Measurements from ENCODE around the gene NR1H2. TPM values are rescaled to one million over a fixed set of nuclear protein-coding genes. Genes with fewer than 3 reads are reported as not detected.
A peak's percentile ranks its signal among the peaks of the same experiment; 100 is the strongest.

NR1H2 gene
- total and polyA plus RNA-seq, 10 of the 15 experiments (the other 5 are each of a cell fraction or from before 2014, with no cell fraction given), result 0.05 to 54.2 (median 35.1) TPM

DNA sequence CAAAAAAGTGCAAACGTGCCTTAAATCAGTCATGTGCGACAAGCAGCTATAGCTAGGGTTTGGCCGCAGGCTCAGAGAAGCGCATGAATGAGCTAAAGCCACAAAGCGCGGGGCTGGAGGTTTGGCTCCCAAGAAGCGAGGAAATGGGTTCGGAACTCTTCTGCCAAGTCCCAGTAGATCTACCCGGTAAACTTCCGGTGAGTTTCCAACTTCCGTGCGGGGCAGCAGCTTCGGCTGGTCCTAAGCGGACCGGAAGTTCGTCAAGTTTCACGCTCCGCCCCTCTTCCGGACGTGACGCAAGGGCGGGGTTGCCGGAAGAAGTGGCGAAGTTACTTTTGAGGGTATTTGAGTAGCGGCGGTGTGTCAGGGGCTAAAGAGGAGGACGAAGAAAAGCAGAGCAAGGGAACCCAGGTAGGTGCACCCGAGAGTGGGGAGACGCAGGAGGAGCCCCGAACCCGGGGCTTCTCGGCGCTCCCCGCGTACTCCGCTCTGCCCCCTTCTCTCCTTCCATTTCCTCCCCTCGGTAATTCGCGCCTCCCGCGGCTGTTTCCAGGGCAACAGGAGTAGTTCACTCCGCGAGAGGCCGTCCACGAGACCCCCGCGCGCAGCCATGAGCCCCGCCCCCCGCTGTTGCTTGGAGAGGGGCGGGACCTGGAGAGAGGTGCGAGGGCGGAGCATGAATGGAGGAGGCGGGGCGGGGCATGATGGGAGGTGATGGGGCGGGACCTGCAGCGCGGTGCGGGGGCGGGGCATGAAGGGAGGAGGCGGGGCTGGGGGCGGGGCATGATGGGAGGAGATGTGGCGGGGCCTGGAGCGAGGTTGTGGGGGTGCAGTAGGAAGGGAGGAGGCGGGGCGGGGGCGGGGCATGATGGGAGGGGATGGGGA, at the start of gene NR1H2 (continued):
- TF ChIP-seq, protein P1, sequence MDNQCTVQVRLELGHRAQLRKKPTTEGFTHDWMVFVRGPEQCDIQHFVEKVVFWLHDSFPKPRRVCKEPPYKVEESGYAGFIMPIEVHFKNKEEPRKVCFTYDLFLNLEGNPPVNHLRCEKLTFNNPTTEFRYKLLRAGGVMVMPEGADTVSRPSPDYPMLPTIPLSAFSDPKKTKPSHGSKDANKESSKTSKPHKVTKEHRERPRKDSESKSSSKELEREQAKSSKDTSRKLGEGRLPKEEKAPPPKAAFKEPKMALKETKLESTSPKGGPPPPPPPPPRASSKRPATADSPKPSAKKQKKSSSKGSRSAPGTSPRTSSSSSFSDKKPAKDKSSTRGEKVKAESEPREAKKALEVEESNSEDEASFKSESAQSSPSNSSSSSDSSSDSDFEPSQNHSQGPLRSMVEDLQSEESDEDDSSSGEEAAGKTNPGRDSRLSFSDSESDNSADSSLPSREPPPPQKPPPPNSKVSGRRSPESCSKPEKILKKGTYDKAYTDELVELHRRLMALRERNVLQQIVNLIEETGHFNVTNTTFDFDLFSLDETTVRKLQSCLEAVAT (IDR thresholded peaks at IDR 0.05), result no peak; the same call in 1 of the 2 replicates
- no peak; the same call in none of the 2 replicates for TF ChIP-seq MTA2 (IDR thresholded peaks at IDR 0.05; ENCODE audit: low read depth)
- TF ChIP-seq, protein P2, sequence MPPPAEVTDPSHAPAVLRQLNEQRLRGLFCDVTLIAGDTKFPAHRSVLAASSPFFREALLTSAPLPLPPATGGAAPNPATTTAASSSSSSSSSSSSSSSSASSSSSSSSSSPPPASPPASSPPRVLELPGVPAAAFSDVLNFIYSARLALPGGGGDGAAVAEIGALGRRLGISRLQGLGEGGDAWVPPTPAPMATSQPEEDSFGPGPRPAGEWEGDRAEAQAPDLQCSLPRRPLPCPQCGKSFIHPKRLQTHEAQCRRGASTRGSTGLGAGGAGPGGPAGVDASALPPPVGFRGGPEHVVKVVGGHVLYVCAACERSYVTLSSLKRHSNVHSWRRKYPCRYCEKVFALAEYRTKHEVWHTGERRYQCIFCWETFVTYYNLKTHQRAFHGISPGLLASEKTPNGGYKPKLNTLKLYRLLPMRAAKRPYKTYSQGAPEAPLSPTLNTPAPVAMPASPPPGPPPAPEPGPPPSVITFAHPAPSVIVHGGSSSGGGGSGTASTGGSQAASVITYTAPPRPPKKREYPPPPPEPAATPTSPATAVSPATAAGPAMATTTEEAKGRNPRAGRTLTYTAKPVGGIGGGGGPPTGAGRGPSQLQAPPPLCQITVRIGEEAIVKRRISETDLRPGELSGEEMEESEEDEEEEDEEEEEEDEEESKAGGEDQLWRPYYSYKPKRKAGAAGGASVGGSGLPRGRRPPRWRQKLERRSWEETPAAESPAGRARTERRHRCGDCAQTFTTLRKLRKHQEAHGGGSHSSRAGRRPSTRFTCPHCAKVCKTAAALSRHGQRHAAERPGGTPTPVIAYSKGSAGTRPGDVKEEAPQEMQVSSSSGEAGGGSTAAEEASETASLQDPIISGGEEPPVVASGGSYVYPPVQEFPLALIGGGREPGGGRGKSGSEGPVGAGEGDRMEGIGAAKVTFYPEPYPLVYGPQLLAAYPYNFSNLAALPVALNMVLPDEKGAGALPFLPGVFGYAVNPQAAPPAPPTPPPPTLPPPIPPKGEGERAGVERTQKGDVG (CRISPR knock-in tag; IDR thresholded peaks at IDR 0.05), result no peak
- TF ChIP-seq SRF (IDR thresholded peaks at IDR 0.05; ENCODE audit: low read depth in 2 of 2, low read length in 2 of 2), result peak in 1 of 2 experiments; percentile 91; a peak in 2 of 4 replicates
- peak; percentile 78 for TF ChIP-seq GATAD2B (conservative IDR thresholded peaks at IDR 0.05; ENCODE audit: low read depth)
- peak; percentile 19 to 36; a peak in 2 of 4 replicates for TF ChIP-seq BHLHE40 (IDR thresholded peaks at IDR 0.05; ENCODE audit: borderline replicate concordance in 1 of 2, low read depth in 2 of 2, low read length in 1 of 2)
- TF ChIP-seq CHD1 (IDR thresholded peaks at IDR 0.05; ENCODE audit: low read depth, low read length), result peak; percentile 92; the same call in 1 of the 2 replicates
- TF ChIP-seq RELA (IDR thresholded peaks at IDR 0.05; ENCODE audit: borderline replicate concordance, partially characterized antibody), result peak; percentile 57
- TF ChIP-seq, protein P3, sequence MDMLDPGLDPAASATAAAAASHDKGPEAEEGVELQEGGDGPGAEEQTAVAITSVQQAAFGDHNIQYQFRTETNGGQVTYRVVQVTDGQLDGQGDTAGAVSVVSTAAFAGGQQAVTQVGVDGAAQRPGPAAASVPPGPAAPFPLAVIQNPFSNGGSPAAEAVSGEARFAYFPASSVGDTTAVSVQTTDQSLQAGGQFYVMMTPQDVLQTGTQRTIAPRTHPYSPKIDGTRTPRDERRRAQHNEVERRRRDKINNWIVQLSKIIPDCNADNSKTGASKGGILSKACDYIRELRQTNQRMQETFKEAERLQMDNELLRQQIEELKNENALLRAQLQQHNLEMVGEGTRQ (IDR thresholded peaks at IDR 0.05; ENCODE audit: borderline replicate concordance, low read depth, low read length), result no peak
- TF ChIP-seq BCL11A (IDR thresholded peaks at IDR 0.05; ENCODE audit: low read depth, low read length), result no peak

Measured in GM12878 (cell line).